Measurements from ENCODE around the gene CORO2B. TPM values are rescaled to one million over a fixed set of nuclear protein-coding genes. Genes with fewer than 3 reads are reported as not detected.
A peak's percentile ranks its signal among the peaks of the same experiment; 100 is the strongest.

The CORO2B gene
- total and polyA plus RNA-seq, 2 experiments from 2014 or later: 2.9 to 3.0 TPM

DNA sequence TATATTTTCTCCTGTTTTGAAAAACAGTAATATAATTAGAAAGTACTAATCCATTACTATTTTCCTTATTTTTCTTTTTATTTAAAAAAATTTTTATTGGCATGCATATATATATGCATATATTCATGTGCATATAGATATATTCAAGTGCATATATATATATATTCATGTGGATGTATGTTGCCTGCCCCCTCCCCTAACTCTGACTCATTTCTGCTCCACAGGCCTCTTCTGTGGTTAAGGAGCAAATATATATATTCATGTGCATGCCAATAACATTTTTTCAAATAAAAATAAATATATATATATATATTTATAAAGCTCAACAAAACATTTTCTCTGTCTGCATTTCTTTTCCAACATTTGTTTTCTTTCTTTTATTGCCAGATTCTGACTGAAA, 13.6 kb upstream of the CORO2B start:
- H3K4me3 ChIP-seq: no peak overlapping the region
- no peaks in the 10 kb centered on the region for H3K36me3 ChIP-seq
- peak overlapping the region; percentile 91 for H3K27ac ChIP-seq
- TF ChIP-seq, protein P1, sequence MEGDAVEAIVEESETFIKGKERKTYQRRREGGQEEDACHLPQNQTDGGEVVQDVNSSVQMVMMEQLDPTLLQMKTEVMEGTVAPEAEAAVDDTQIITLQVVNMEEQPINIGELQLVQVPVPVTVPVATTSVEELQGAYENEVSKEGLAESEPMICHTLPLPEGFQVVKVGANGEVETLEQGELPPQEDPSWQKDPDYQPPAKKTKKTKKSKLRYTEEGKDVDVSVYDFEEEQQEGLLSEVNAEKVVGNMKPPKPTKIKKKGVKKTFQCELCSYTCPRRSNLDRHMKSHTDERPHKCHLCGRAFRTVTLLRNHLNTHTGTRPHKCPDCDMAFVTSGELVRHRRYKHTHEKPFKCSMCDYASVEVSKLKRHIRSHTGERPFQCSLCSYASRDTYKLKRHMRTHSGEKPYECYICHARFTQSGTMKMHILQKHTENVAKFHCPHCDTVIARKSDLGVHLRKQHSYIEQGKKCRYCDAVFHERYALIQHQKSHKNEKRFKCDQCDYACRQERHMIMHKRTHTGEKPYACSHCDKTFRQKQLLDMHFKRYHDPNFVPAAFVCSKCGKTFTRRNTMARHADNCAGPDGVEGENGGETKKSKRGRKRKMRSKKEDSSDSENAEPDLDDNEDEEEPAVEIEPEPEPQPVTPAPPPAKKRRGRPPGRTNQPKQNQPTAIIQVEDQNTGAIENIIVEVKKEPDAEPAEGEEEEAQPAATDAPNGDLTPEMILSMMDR (IDR thresholded peaks at IDR 0.05; ENCODE audit: low read depth, low read length): no peak
- H3K4me1 ChIP-seq (ENCODE audit: low read depth): peaks cover 15% of the 10 kb centered on the region
- no peak for DNase-seq (ENCODE audit: low read depth in 1 of 2, low spot score in 1 of 2)
- no peaks in the 10 kb centered on the region for H3K27me3 ChIP-seq
- no peaks in the 10 kb centered on the region for H3K9me3 ChIP-seq (ENCODE audit: low read depth)

DNA sequence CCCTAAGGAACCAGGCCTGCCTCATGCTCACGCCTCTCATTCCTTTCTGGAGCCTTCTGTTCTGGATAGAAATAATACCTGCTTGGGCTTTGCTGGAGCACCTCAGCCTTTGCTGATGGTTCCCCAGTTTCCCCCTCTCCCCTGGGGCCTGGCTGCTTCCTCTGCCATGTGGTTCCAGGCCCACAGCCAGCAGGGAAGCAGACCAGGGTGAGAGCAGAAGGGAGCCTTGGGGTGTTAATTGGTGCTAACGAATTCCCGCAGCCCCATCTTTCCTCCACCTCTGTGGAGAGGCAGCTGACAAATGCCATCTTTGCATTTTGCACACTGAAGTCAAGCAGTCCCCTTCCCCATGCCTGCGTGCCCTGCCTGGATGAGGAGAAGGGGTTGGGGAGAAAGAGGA, 13.1 kb upstream of the CORO2B start:
- no peak for DNase-seq (ENCODE audit: low read depth in 1 of 2, low spot score in 1 of 2)
- no peak overlapping the region for H3K4me3 ChIP-seq
- H3K27ac ChIP-seq: peak overlapping the region; percentile 91
- H3K27me3 ChIP-seq: no peaks in the 10 kb centered on the region
- peaks cover 15% of the 10 kb centered on the region for H3K4me1 ChIP-seq (ENCODE audit: low read depth)
- H3K9me3 ChIP-seq (ENCODE audit: low read depth): no peaks in the 10 kb centered on the region
- H3K36me3 ChIP-seq: no peaks in the 10 kb centered on the region
- TF ChIP-seq, protein P1 (IDR thresholded peaks at IDR 0.05; ENCODE audit: low read depth, low read length): no peak

DNA sequence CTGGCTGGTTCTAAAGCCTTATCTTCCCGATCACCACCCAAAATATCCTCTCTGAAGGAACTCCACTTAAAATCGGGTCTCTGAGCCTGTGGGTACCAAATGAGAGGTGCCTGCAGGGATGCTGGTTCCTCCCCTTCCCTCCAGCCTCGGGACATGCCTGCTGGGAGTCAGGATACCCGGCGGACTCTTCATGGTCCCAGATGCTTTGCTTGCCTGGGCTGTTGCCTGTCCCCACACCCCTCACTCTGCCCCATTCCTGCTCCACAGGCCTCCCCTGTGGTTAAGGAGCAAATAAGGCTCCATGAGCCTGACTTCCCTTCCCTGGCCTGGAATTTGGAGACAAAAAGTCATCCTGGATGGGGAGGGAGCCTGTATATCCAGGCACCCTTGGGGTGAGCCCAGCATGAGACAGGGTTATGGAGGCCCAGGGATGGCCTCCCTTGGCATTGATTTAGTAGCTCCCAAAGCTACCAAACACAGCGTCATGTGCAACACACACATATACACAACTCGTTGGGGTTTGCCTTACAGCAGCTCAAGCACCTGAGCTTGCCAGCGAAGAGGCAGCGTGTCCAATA, 12.3 kb upstream of the CORO2B start:
- Histone ChIP-seq H3K9me3 (ENCODE audit: low read depth) (no peaks in the 10 kb centered on the region), H3K4me1 (ENCODE audit: low read depth) (peaks cover 15% of the 10 kb centered on the region), H3K4me3 (no peak overlapping the region)

DNA sequence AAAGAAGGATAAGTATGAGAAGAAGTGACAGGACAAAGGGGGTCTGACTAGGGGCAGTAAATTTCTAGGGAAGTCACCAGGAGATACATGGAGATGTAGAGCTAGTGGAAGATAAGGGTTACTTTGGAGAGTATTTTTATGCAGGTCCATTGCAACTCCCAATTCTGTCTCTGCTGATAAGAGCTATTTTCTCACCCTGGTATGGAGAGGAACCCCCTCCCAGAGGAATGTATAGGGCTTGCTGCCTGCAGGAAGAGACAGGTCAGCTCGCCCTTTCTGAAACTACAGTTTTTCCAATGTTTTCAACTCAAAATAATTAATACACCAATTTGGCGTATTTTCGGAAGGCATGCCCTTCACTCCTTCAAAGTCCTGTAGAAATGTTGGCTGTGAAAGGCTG, 11.4 kb upstream of the CORO2B start:
- DNase-seq (ENCODE audit: low read depth in 1 of 2, low spot score in 1 of 2): peak in 1 of 2 donors; percentile 71
- H3K36me3 ChIP-seq: no peaks in the 10 kb centered on the region
- TF ChIP-seq, protein P1 (IDR thresholded peaks at IDR 0.05; ENCODE audit: low read depth, low read length): no peak
- H3K9me3 ChIP-seq (ENCODE audit: low read depth): no peaks in the 10 kb centered on the region
- H3K4me3 ChIP-seq: no peak overlapping the region
- H3K4me1 ChIP-seq (ENCODE audit: low read depth): peaks cover 15% of the 10 kb centered on the region
- H3K27me3 ChIP-seq: no peaks in the 10 kb centered on the region
- H3K27ac ChIP-seq: peak overlapping the region; percentile 91

More for the DNA sequence above, 12.3 kb upstream of the CORO2B start:
- peak overlapping the region; percentile 91 for H3K27ac ChIP-seq
- no peak for DNase-seq (ENCODE audit: low read depth in 1 of 2, low spot score in 1 of 2)
- TF ChIP-seq, protein P1 (IDR thresholded peaks at IDR 0.05; ENCODE audit: low read depth, low read length): no peak
- no peaks in the 10 kb centered on the region for H3K36me3 ChIP-seq
- H3K27me3 ChIP-seq: no peaks in the 10 kb centered on the region

DNA sequence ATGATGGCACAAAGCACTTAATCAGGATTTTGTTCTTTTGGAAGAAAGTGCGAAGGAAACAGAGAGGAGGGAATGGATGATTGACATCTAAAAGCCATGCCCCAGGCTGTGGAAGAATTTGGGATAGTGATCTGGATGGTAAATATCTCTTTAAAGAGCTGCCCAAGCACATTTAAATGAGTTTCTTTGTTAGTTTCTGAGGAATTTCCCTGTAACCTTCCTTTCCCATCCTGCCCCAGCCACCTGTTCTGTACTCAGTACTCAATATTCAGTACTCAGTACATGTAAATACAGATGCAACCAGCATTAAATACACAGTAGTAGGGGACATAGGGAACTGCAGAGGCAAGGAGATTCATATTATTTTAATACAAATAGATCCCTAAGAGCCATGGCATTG, 7.8 kb upstream of the CORO2B start:
- H3K4me3 ChIP-seq: no peak overlapping the region
- H3K36me3 ChIP-seq: no peaks in the 10 kb centered on the region
- H3K9me3 ChIP-seq (ENCODE audit: low read depth): no peaks in the 10 kb centered on the region
- TF ChIP-seq, protein P1 (IDR thresholded peaks at IDR 0.05; ENCODE audit: low read depth, low read length): no peak
- DNase-seq (ENCODE audit: low read depth in 1 of 2, low spot score in 1 of 2): no peak
- no peak overlapping the region for H3K27ac ChIP-seq
- H3K27me3 ChIP-seq: no peaks in the 10 kb centered on the region
- H3K4me1 ChIP-seq (ENCODE audit: low read depth): peaks cover 15% of the 10 kb centered on the region

All from cardiac muscle cell (in vitro differentiated cells and primary cell).